Kidney tubule cell (primary cell): ENCODE data around the gene FEM1B.

ENCODE experiments used
- DNase-seq: peaks from one replicate; pipeline ENCODE4 v3.0.0-alpha.2; 2018; ENCODE audit warnings: low spot score

The FEM1B gene

DNA sequence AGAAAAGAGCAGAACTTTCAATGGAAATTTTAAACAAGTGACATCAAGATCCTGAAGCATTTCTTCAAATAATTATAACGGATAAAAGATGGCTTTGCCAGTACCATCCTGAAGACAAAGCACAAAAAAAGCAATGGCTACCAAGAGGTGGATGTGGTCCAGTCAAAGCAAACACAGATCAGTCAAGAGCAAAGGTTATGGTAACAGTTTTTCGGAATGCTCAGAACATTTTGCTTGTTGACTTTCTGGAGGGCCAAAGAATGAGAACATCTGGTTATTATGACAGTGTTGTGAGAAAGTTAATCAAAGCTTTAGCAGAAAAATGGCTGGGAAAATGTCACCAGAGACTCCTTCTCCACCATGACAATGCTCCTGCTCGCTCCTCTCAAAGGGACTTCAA, 31.5 kb downstream of the FEM1B start:
- no peak for DNase-seq

DNA sequence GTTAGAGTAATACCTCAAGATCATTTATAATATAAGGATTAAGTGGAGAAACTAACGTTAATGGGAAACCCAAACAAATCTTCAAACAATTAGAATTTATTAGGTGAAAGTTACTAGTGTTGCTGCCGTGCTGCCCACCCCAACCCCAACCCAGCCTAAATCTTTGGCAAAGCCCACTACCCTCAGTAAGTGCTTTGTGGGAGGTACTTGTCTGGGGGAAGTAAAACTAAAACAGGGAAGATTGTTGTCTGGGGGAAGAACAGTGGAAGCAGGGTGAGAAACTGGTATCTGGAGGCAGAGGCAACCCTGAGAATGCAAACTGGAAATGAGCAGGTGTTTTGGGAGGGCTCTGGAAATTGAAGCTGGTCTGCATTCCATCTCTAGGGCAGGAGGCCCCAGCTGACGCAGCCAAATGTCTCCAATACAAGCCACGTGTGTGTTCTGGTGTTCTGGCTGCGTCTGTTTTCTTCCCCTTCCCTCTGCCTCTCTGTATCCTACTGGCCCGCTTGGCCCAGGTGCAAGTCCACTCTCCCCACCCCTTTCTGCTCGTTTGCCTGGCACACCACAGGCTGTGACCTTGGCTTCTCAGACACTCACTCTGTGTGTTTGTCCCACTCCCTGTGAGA, 32.7 kb downstream of the FEM1B start:
- DNase-seq: no peak

DNA sequence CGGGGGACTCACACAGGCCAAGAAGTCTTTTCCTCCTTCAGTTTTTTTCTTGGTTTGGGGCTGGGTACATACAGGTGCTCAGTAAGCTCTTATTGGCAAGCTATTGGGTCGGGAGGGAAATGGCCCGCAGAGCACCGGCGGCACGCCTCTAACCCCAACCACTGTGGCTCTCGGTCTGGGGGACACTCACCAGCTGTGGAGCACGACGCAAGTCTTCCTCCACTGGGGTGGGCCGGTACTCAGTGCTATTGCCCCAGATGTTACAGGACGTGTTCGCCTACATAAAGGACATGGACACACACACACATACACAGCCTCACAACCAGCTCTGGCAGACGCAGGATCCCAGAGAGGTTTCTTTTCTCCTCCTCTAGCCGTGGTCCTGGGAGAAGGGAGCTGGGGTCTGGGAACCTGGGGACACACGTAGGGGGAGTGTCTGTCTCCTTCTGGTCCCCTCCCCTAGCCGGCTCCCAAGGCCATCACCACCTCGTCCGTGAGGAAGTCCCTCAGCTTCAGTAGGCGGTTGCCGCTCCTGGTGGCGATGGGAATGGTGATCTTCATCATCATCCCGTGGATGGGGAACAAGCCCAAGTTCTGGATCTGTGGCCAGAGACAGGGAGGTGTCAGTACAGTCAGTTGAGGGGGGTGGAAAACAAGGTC, 33.4 kb downstream of the FEM1B start:
- no peak for DNase-seq

DNA sequence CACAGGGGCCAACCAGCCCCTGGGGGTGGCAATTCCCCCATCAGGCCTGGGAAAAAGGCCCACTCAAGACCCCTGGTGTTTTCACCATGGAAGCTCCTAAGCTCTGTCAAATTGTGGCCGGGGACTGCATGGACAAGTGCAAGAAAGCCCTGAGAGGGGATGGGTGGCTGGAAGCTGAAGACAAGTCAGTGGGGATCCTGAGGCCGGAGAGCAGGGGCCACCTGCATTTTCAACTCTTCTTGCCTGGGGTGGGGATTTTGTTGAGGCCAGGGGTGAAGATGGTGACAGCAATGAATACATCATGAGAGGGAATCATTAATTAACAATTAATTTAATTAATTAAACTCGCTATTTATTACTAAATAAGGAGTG, 33.9 kb downstream of the FEM1B start:
- DNase-seq: no peak

DNA sequence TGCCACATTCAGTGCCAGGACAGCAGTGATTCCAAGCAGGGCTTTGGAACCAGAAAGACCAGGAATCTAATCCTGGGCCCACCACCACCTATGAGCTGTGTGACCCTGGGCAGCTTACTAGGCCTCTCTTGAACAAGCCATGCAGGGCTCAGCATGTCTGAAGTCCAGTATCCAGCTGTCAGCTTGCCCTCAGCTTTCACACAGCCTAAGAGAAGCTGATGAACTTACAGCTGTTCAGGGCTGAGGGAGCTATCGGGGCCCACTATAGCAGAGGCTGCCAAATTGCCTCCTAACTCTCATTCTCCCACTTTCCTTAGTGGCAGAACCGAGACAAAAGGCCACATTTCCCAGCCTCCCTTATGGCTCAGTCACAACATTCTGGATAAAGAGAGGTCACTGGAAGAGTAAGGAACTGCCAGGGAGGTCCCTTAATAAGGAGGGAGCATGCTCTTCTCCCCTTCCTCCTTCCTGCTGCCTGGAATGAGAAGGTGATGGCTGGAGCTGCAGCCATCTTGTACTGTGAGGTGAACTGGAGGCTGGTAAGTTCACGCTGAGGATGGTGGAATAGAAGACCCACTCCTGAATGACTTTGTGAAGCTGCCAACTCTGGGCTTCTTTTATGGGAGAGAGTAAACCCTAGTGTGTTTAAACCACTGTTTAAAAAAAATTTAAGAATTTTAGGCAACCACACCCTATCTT, 34.5 kb downstream of the FEM1B start:
- DNase-seq: no peak

DNA sequence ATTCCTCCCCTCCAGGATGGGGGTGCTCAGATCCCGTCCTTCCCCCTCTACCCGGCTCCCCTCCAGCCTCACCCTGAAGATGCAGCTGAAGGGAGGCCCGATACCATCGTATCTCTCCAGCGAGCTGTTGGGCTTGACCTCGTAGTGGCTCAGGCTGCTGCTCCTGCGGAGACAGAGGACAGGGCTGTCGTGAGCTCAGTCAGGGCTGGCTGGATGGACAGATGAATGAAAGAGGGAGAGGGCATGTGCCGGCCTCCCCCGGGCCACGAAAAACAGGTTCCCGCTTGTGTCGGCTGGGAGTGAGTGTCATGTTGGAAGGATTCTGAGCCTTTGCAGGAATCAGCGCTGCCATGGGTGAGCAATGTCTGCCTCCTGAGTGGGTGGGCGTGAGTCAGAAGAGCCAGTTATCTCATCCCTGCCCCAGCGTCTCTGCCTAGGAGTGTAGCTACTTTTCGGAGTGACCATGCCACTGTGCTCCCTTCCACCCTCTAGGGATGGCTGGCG, 35.2 kb downstream of the FEM1B start:
- no peak for DNase-seq

DNA sequence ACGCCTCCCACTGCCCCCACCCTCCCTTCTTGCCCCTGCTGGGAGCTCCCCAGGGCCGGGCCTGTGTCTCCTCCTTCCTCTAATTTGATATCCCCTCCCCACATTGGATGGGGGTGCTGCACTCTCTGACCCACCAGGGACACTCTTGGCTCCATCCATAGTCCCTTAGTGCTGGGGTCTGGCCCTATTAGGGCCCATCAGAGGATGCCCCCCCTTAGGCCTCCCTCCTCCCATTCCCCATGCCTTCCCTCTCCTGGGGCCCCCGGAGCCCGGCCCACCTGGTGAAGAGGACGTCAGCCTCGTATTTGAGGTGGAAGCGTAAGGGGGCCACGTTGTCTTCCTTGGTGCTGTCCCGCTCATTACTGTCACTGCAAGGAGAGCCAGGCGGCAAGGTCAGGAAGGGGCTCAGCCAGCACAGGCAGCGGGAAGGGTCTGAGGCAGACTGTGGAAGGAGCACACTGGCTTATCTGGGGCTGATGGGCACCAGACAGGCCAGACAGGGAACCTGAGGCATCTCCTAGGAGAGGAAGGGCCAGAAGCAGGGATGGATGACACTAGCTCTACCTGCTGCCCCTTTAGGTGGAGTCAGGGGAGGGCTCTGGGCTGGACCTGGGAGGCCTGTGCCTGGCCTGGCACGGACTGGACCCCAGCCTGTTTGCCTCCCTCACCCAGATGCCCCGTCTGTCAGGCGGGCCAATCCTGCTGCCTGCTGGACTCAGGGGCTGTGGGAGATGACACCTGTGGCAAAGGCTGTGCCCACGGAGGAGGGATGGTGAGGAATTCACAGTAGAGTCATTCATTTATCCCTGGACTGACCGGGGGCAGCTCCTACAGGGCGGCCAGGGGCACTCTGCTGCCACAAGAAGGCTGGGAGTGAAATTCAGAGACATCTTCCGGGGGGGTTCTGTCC, 36.2 kb downstream of the FEM1B start:
- DNase-seq: no peak

DNA sequence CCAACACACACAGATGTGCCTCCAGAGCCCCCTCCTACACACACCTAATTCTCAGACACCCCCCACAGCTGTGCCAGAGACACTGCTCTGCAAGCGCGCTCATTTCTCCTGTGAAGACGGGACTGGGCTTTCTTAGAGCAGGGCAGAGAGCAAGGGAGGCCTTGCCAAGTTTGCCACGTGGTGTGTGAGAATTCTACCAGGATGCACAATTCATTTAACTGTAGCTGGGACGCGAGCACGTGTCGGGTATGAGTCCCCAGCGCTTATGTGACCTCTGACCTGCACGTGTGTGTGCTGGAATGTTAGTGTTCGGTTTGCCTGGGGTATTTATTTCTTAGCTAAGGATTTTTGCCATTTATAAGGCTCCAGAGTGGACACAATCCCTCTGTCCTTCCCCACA, 37.0 kb downstream of the FEM1B start:
- peak; percentile 23 for DNase-seq

DNA sequence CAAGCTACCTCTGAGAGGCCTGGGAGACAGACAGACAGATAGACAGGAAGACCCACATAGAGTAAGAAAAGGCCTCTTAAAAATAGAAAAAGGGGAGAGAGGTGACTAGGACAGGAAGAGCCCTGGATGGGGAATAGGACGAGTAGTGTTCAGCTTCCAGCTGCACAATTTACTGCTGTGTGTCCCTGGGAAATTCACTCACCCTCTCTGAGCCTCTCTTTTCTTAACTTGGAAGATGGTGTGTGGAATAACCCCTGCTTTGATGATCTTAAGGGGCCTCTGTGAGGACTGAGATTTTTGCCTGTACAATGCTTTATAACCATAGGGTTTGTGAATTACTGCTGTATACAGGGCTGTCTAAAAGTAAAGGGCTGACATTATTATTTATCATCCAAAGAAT, 37.5 kb downstream of the FEM1B start:
- no peak for DNase-seq

DNA sequence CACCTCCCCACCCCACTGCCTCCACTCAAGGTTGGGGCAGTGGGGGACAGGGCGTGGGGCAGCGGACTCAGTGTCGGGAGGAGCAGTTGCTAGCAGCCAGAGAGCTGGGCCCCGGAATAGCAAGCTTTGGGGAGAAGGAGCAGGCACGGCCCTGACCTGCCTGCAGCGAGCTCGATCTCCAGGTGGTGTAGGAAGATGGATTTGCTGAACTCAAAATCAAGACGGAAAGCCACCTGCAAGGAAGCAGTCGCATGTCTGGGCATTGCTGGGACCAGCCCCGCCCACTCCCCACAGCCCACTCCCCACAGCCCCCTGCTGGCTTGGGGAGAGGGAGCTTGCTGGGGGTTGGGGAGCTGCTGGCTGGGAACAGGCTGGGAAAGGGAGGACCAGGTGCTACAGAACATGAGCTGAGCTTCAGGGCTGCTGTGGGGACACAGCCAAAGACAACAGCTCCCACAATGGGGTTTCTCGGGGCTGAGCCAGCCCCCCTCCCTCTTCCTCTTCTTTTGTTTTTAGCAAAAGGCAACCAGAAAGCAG, 38.0 kb downstream of the FEM1B start:
- no peak for DNase-seq

DNA sequence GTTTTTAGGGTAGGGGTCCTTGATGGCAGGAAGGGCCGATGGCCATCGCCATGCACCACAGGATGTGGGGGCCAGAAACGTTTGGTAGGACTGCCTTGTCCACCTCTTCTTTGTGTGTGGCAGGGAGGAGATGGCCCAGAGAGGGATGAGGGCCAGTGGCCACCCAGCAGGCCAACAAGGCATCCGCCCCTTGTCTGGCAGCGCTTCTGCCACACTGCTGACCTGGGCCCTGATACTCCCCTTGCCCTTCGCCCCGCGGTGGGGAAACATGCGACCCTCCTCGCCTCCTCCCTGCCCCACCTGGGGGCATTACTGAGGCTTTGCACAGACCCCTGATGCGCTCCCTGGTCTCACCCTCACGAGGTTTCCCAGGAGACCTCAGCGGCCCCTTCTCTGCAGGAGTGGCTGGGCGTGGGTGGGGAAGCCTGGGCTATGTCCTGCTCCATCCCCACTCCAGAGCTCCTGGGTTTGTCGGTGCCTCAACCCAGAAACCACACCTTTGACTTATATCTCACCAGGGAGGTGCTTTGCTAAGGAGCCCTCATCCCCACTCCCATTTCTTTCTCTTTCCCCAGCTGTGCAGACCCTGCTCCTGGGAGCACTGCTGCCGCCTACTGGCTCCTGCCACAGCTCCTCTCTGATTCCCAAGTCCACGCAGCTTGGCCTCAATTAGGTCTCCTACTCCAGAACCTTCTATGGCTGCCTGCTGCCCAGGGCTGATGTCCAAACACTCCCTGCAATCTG, 38.7 kb downstream of the FEM1B start:
- DNase-seq: no peak

DNA sequence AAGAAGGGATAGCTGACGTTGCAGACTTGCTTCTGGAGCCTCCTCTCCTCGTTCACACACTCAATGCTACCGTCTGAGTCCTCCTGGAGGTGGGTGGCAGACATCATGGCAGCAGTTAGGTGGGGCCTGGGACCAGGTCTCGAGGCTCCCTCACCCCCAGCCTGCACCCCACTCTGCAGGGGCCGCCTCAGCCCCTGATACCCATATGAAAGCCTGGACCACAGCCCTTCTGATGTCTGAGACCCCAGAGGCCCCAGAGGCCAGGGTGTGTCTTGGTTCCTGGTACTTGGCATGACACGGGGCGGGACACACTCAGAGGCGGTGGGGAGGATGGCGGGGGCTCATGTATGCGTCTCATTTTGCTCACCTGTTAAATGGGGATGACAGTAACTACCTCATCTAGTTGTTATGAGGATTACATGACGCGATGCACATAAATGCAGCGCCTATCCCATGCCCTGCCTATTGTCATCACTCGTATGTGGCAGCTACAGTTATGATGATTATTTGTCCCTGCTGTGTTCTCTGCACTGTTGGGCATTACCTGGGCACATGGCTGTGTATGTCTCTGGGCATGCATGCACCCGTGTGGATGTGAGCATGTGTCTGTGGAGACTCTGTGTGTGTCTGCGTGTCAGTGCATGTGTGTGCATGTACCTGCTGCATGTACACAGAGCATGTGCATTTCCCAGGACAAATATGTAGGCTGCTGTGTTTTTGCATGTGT, 39.9 kb downstream of the FEM1B start:
- no peak for DNase-seq

DNA sequence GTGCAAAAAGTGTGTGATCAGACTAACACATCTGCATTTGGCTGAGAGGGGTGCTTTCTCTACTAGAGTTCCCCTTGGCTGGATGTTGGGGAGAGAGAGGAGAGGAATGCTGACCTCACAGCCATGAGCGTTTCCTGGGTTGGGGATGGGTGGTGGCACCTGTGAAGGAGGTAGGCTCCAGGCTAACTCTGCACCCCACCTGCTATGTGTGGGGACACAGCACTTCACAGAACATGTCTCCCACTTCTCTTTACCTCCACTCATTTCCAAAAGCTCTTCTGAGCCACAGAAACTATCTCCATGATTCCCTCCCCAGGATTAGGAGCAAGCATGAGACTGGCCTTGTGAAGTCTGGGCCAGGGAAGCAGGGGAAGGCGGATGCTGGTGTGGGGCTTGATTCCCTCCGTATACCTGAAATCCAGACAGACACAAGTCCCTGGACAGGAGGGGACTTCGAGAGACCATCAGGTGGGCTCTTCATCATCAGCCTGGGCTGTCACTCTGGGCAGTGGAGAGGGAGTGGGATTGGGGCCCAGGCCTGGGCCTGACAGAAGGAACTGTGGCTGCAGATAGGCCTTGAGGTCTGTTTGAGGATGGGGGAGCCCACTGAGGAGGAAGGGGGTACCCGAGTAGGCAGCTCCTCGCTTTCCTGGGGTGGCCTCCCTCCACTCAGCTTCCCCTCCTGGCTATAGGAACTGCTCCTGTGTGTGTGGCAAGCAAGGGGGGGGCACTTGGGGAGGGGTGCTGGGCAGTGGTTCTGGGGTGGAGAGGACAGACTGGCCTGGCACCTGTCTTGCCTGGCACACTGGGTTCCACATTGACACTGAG, 40.7 kb downstream of the FEM1B start:
- DNase-seq: no peak

DNA sequence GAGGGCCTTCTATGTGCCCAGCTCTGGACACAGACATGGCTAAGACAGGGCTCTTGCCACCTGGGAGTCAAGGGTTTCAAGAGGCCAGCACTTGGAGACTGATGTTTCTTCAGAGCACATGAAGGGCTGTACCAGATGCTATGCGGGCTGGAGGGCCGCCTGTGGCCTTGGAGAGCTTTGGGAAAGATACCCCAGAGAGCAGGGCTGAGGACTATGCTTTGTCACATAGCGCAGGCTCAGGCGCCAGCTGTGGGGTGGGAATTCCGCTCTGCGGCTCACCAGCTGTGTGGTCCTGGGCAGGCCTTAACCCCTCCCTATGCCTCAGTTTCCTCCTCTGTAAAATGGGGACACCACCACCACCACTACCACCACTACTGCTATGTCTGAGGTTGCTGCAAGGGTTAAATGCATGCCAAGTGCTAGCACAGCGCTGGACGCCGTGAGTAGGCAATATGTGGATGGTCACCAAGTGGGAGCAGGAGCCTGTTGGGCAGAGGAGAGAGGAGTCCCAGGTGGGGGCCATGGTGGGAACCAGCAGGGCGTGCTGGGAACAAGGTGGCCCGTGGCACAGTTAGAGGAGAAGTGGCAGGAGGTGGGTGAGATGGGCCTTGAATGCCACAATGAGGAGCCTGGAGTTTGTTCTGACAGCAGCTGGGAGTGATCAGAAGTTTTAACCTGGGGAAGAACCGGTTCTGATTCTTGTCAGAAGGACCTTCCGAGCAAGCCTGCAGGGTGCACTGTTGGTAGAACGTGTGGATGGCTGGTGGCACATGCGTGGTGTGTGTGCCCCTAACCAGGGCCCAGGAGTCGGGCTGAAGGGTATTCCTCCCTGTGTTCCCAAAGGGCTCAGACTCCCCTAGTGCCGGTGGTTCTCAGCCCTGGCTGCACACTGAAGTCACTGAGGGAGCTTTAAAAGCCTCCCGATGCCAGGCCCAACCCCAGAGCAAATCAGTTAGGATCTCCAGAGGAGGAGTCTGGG, 41.7 kb downstream of the FEM1B start:
- no peak for DNase-seq

DNA sequence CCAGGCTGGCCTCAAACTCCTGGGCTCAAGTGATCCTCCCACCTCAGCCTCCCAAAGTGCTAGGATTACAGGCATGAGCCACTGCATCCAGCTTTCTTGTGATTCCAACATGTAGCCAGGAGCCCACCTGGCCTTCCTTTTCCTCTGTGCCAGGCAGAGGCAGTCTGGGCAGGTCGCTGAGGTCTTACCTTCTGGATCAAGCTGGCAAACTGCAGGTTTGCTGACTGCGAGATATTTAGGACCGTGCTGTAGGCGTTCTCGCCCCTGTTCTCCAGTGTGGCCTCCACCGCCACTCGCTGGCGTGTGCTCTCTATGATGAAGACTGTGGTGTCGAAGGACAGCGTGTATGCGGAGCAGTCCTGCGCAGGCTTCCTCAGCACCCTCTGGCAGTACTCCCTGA, 42.5 kb downstream of the FEM1B start:
- no peak for DNase-seq

DNA sequence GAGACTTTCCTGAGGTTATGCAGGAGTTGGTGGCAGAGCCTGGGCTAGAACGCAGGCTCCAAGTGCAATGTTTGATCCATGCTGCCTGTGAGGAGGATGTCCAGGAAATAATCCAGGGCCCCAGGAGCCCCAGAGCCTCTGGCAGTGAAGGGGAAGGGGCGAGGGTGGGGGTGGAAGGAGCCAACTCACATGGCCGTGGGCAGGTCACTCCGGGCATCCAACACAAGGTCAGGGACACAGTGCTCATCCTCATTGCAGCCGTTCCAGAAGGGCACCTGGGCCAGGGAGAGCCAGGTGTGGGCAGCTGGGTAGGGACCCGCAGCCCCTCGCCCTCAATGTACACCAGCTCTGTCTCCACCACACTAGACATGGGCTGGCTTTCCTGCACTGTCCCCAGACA, 43.7 kb downstream of the FEM1B start:
- DNase-seq: no peak

DNA sequence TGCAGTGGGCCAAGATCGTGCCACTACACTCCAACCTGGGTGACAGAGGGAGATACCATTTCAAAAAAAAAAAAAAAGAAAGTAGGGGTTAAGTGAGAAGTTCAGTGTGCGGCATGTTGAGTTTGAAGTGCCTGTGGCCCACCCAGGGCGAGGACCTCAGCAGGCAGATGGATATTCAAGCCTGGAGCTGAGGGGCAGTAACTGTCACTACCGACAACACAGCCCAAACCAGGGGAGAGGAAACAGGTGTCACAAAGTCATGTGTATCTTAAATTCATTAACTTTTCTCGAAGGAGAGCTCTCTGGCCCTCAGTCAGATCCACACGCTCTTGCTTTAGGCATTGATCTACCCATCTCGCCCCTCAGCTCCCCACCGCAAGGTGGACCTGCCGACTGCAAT, 45.3 kb downstream of the FEM1B start:
- DNase-seq: no peak

DNA sequence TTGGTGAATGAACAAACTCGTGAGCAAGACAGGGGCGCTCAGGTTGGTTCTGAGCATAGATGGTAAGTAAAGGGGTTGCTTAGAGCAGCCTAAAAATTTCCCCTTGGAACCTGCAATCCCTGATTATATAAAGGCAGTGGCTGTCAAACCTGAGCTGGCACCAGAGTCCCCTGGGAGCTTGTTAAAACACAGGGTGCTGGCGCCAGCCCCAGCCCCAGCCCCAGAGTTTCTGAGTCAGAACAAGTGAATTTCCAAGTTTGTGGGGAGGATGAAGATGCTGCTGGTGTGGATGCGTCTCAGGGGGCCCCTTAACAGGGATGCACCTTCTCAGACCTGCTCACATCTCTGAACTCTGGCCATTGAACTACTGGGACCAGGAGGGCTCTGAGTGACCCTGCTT, 48.2 kb downstream of the FEM1B start:
- no peak for DNase-seq
